ENCODE data around the gene HDHD2. TPM values are rescaled to one million over a fixed set of nuclear protein-coding genes. Genes with fewer than 3 reads are reported as not detected.

The HDHD2 gene
- total and polyA plus RNA-seq, 4 donors: 17.0 to 23.0 (median 18.5) TPM

GRCh38 chr18:47062471-47062870 is 87.8 kb downstream of the HDHD2 start:
- H3K4me3 ChIP-seq (ENCODE audit: low read depth in 1 of 3, low read length in 3 of 3): no peak overlapping the region
- 71% methylated on average over 2 of the region's 2 CpGs for WGBS
- TF ChIP-seq SP1 (IDR thresholded peaks at IDR 0.05) (no peak), JUND (IDR thresholded peaks at IDR 0.05) (no peak), HNF4A (conservative IDR thresholded peaks at IDR 0.05) (no peak), REST (IDR thresholded peaks at IDR 0.05) (no peak), FOXA2 (IDR thresholded peaks at IDR 0.05) (no peak)
- H3K4me1 ChIP-seq (ENCODE audit: control insufficient read depth in 4 of 4, insufficient read depth in 4 of 4, low read length in 3 of 4): no peaks in the 10 kb centered on the region
- H3K36me3 ChIP-seq (ENCODE audit: control insufficient read depth in 4 of 4, insufficient read depth in 3 of 4, low read depth in 1 of 4, low read length in 3 of 4): no peaks in the 10 kb centered on the region
- H3K27ac ChIP-seq (ENCODE audit: low read depth in 1 of 2, low read length in 2 of 2): no peak overlapping the region
- H3K9ac ChIP-seq (ENCODE audit: low read depth in 1 of 2, low read length in 2 of 2): no peak overlapping the region
- no peaks in the 10 kb centered on the region for H3K27me3 ChIP-seq (ENCODE audit: control insufficient read depth in 4 of 4, insufficient read depth in 4 of 4, low read length in 3 of 4)
- H3K9me3 ChIP-seq (ENCODE audit: control insufficient read depth in 4 of 4, low read length in 3 of 4): no peaks in the 10 kb centered on the region
- no peak for DNase-seq (ENCODE audit: low spot score)

Small RNA genes lying within 50 kb of the gene (small RNA-seq; reads per million reads assigned to genes)
- not detected for gene AC012254.4

Other genes starting within 250 kb of the HDHD2 start
- 10 to 100 TPM in 1 of 2 donors, 1 to 10 TPM in 1; 9.6 to 17.2 TPM for gene PIAS2, start 233.0 kb downstream of the HDHD2 start, total RNA-seq
- gene PIAS2, start 233.0 kb downstream of the HDHD2 start, polyA plus RNA-seq: 1 to 10 TPM; 5.6 to 8.9 TPM
- gene KATNAL2, start 232.9 kb downstream of the HDHD2 start, total RNA-seq: 1 to 10 TPM in 1 of 2 donors, under 1 TPM in 1; 0.42 to 4.8 TPM
- gene KATNAL2, start 232.9 kb downstream of the HDHD2 start, polyA plus RNA-seq: 1 to 10 TPM; 1.0 to 1.9 TPM
- gene ELOA2, start 114.9 kb downstream of the HDHD2 start, total RNA-seq: not detected
- gene ELOA2, start 114.9 kb downstream of the HDHD2 start, polyA plus RNA-seq: not detected
- 10 to 100 TPM in 1 of 2 donors, 1 to 10 TPM in 1; 8.0 to 24.9 TPM for gene IER3IP1, start 25.9 kb upstream of the HDHD2 start, total RNA-seq
- gene IER3IP1, start 25.9 kb upstream of the HDHD2 start, polyA plus RNA-seq: 10 to 100 TPM in 1 of 2 donors, 1 to 10 TPM in 1; 10.0 to 12.7 TPM
- not detected for gene SKOR2, start 101.2 kb upstream of the HDHD2 start, total RNA-seq
- gene SKOR2, start 101.2 kb upstream of the HDHD2 start, polyA plus RNA-seq: not detected

Measured in liver (tissue), 10 donors.